GM19455 (cell line): Measurements from ENCODE around the gene ZNF469.

ENCODE experiments used
- ATAC-seq: cut with Tn5 transposase; IDR thresholded peaks from one replicate; pipeline ENCODE4 v1.9.1; 2021; ENCODE audit not compliant: unreplicated experiment

ZNF469 gene, protein sequence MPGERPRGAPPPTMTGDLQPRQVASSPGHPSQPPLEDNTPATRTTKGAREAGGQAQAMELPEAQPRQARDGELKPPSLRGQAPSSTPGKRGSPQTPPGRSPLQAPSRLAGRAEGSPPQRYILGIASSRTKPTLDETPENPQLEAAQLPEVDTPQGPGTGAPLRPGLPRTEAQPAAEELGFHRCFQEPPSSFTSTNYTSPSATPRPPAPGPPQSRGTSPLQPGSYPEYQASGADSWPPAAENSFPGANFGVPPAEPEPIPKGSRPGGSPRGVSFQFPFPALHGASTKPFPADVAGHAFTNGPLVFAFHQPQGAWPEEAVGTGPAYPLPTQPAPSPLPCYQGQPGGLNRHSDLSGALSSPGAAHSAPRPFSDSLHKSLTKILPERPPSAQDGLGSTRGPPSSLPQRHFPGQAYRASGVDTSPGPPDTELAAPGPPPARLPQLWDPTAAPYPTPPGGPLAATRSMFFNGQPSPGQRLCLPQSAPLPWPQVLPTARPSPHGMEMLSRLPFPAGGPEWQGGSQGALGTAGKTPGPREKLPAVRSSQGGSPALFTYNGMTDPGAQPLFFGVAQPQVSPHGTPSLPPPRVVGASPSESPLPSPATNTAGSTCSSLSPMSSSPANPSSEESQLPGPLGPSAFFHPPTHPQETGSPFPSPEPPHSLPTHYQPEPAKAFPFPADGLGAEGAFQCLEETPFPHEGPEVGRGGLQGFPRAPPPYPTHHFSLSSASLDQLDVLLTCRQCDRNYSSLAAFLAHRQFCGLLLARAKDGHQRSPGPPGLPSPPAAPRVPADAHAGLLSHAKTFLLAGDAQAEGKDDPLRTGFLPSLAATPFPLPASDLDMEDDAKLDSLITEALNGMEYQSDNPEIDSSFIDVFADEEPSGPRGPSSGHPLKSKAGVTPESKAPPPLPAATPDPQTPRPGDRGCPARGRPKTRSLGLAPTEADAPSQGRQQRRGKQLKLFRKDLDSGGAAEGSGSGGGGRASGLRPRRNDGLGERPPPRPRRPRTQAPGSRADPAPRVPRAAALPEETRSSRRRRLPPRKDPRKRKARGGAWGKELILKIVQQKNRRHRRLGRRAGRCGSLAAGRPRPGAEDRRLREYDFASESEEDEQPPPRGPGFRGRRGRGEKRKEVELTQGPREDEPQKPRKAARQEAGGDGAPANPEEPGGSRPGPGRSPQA (N-terminal part only)

GRCh38 chr16:88382491-88383400, at the start of gene ZNF469:
Gene ZNF469, plus strand, starts transcription at chr16:88382959. Its CDS starts 44,512 bp downstream, at chr16:88427471.
- ATAC-seq = no peak

GRCh38 chr16:88333848-88334777, 48.6 kb upstream of the ZNF469 start:
- ATAC-seq = no peak

- no peak for ATAC-seq
Observed at GRCh38 chr16:88334778-88335720, 47.7 kb upstream of the ZNF469 start.

DNA sequence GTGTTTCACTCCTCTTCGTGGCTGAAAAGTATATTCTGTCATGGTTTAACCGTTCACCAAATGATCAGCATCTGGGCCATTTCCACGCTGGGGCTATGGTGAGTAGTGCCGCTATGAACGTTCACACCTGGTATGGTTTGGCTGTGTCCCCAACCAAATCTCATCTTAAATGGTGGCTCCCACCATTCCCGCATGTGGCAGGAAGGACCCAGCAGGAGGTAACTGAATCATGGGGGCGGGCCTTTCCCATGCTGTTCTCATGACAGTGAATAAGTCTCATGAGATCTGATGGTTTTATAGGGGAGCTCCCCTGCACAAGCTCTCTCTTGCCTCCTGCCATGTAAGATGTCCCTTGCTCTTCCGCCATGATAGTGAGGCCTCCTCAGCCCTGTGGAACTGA, 45.7 kb upstream of the ZNF469 start:
- no peak for ATAC-seq

DNA sequence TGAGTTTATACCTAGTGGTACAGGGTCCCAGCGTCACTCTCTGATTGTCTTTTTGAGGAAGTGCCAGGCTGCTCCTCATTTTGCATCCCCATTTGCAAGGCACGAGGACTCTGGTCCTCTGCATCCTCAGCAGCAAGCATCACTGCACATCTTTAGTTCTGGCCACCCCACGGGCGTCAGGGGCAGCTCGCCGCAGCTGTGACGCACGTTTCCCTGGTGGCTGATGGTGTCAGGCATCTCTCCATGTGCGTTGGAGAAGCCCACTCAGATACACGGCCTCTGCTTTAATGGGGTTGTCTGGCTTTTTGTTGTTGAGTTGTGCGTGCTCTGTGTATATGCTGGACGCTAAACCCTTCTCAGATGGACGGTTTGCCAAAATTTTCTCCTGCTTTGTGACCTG, 45.2 kb upstream of the ZNF469 start:
- ATAC-seq = no peak

DNA sequence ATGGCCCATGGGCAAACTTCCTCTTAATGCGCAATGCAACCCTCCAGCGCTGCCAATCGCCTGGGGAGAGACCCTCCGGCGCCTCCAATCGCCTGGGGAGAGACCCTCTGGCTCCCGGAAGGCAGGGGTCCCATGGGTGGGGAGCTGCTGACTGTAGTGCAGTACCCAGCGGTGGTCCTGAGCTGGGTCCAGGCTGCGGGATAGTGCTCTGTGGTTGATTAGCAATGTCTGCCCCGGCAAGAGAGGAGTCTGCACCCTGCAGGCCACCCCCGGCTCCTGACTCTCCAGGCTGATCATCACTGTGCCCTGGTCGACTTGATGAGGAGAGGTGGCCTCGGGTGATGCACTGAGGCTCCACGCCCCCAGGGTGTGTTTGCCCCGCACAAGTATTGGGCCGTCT, 44.6 kb upstream of the ZNF469 start:
- ATAC-seq = no peak

GRCh38 chr16:88338896-88339295, 43.9 kb upstream of the ZNF469 start:
- ATAC-seq = no peak

- no peak for ATAC-seq
Observed at GRCh38 chr16:88339930-88340754, 42.6 kb upstream of the ZNF469 start.

GRCh38 chr16:88340755-88341150, 42.0 kb upstream of the ZNF469 start:
- no peak for ATAC-seq

GRCh38 chr16:88341551-88342290, 41.0 kb upstream of the ZNF469 start:
- no peak for ATAC-seq

GRCh38 chr16:88342491-88342890, 40.3 kb upstream of the ZNF469 start:
- ATAC-seq = no peak

DNA sequence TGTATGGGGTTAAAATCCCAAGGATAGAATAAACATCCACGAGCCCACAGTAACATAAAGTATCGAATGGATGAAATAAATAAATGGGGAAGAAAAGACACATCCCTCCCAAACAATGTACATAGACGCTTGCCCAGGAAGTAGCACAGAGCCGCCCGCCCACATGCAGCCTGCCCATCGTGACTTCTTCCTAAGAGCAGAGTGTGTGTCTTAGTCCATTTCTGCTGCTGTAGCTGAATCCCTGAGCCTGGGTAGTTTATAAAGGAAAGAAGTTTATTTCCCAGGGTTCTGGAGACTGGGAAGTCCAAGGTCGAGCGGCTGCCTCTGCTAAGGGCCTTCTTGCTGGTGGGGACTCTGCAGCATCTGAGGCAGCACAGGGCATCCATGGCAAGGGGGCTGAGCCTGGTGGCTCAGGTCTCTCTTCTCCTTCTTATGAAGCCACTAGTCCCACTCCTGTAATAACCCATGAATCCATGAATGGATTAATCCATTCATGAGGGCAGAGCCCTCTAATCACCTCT, 39.4 kb upstream of the ZNF469 start:
- no peak for ATAC-seq

- no peak for ATAC-seq
Observed at GRCh38 chr16:88344411-88345030, 38.2 kb upstream of the ZNF469 start.

DNA sequence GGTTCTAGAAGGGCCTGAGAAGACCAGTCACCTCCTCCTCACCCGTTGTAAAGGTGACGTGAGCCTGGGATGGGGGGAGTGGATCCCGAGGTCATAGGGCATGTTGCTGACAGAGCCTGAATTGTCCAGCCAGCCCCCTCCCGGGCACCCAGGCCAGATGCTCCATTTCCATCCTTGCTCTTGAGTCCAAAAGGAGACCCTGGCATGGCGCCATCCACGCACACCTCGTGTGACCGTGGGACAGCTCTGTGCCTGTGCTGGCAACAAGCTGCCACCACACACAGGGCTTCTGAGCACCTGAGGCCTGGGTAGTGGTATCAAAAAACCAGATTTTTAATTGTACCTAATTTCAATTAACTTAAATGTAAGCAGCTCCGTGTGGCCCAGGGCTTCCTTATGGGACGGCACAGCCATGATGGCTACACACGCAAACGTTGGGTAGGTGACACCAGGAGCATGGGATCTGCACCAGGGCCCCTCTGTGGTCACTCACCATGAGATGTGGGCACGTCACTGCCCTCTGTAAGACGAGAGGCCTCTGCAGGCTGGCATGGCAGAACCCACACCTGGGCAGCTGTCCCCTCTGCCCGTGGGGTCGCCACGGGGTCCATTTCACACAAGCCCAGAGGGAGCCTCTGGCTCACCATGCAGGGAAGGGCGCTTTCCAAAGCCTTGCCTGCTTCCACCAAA, 37.6 kb upstream of the ZNF469 start:
- no peak for ATAC-seq
